GM23338 (cell line): Measurements from ENCODE around the gene CABLES2.

Experiments
- CTCF ChIP-seq, 2 experiments: fragments of 200-600 bp in 1 of 2; sonication (generic) in 1 of 2; conservative IDR thresholded peaks; 2 replicates each; pipeline versions ENCODE4 v1.5.1 to v1.6.1; 2016 to 2017; ENCODE audit warnings: antibody characterized with exemption in 2 of 2, low read depth in 2 of 2, mild to moderate bottlenecking in 2 of 2, moderate library complexity in 1 of 2
- EZH2 ChIP-seq: fragments of 200-600 bp; sonication (generic); IDR thresholded peaks from one replicate; pipeline ENCODE4 v1.8.0; 2017; ENCODE audit warnings: antibody characterized with exemption, mild to moderate bottlenecking, low read depth; ENCODE audit not compliant: unreplicated experiment
- EZH2phosphoT487 ChIP-seq: fragments of 200-600 bp; sonication (generic); IDR thresholded peaks from one replicate; pipeline ENCODE4 v1.8.1; 2018; ENCODE audit warnings: antibody characterized with exemption; ENCODE audit not compliant: unreplicated experiment
- NANOG ChIP-seq: IDR thresholded peaks from 2 replicates; pipeline ENCODE4 v1.6.1; 2016; ENCODE audit warnings: antibody characterized with exemption, borderline replicate concordance
- POLR2AphosphoS5 ChIP-seq: IDR thresholded peaks from 2 replicates; pipeline ENCODE4 v1.6.1; 2016; ENCODE audit warnings: antibody characterized with exemption, low read depth

GRCh38 chr20:62417981-62418708, 11.1 kb upstream of the CABLES2 start:
- no peak for TF ChIP-seq EZH2
- TF ChIP-seq CTCF (conservative IDR thresholded peaks at IDR 0.05; ENCODE audit: low read depth in 2 of 2) = no peak
- no peak for TF ChIP-seq EZH2phosphoT487
- no peak for TF ChIP-seq POLR2AphosphoS5
- TF ChIP-seq NANOG = no peak
